Hematopoietic multipotent progenitor cell treated with erythropoietin and hydrocortisone succinate and interleukin-3 and kit ligand, for 4 days (in vitro differentiated cells): ENCODE measurements around the gene BMPR1A.
A peak's percentile ranks its signal among the peaks of the same experiment; 100 is the strongest.
"Not testable (repeated sequence)": the region's sequence is repeated elsewhere in the genome, so short reads cannot be mapped to it uniquely, and the experiment has no call there.

Experiments
- DNase-seq: peaks from one replicate; pipeline ENCODE4 v3.0.0-alpha.2; 2015

Gene BMPR1A

DNA sequence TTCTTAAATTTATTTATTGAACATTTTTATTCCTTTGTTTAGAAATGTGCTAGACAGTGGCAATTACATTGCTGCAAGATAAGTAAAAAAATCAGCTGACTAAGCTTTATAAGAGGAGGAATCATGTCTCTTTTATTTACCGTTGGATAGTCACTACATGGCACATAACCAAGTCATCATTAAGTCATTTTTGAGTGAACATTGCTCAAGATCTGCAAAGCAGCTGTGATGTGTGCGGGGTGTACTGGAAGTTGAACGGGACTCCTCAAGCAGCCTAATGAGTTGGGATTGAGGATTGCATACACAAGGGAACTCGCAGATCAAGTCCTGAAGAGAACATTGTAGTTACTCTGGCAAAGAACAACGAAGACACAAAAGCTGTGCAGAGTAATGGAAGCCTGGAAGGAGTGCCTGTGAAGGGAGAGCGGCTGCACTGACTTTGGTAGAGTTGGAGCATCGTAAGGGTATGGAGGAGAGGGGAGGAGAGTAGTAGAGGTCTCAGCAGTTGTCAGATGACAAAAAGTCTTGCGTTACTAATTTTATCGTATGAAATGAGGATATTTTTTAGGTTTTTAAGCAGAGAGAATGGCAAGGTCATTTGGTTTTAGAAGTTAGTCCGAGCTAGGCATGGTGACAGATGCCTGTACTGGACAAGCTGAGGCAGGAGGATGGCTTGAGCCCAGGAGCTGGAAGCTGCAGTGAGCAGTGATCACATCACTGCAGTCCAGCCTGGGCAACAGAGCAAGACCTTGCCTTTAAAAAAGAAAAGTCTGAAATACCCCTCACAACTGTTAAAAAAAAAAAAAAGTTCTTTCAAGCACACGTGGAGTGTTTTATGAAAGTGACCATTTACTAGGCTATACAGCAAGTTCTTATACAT, 95.1 kb downstream of the BMPR1A start:
- no peak for DNase-seq

GRCh38 chr10:86853582-86853981, 97.2 kb downstream of the BMPR1A start:
- DNase-seq: not testable (repeated sequence)

GRCh38 chr10:86855513-86855912, 99.1 kb downstream of the BMPR1A start:
- DNase-seq: no peak

DNA sequence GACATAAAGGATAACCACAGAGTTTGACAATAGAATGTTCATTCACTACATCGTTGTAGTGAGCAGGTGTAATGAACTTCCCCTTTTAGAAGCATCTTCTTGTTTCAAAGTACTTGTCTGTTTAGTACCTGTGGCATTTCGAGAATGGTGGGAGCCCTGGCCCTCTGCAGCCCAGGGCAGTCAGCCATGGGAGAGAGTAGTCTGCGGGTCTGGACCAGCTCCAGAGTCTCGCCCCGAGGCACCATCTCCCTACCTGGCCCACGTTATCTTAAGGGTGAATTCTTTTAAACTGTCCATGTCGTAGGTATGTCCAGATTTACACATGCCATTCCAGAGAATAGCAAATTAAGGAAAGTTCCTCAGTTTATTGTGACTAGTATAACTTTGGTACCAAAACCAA, 99.7 kb downstream of the BMPR1A start:
- no peak for DNase-seq

DNA sequence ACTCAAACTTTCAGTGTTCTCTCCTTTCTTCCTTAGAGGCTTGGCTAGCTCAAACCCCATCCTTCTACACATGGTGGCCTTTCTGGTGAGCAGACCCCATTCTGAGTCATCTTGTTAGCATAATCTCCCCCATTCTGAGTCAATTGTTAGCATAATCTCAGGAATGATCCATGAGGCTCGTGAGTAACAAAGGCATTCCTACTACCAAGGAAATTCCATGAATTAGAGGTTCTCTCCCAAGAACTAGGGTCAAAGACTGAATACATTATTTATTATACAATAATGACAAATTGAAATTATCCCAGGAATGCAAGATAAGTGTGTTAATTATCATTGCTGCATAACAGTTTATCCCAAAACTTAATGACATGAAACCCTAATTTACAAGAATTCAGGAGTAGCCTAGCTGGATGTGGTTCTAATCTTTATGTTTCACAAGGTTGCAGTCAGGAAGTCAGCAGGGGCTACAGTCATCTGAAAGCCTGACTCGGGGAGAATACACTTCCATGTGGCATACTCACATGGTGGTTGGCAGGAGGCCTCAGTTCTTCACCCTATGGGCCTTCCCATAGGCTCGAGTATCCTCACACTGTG, 100.8 kb downstream of the BMPR1A start:
- DNase-seq: no peak

- no peak for DNase-seq
Measured at GRCh38 chr10:86858011-86858410, 101.6 kb downstream of the BMPR1A start.

GRCh38 chr10:86861351-86861750, 104.9 kb downstream of the BMPR1A start:
- DNase-seq: no peak

DNA sequence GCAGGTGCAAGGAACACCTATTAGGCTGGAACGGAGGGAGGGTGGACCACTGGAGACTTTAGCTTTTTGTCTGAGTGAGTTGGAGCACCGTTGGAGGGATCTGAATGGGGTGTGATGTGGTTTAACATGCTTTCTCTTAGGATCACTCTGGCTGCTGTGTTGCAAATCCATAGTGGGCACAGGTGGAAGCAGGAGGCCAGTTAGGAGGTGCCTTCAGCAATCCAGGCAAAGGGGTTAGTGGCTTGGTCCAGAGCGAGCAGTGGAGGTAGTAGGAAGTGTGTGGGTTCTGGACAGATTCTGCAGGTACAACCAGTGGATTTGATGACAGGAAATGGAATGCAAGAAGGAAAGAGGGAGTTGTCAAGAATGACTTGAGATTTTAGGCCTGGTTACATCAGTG, 106.0 kb downstream of the BMPR1A start:
- no peak for DNase-seq

- no peak for DNase-seq
Measured at GRCh38 chr10:86862786-86863483, 106.5 kb downstream of the BMPR1A start.

GRCh38 chr10:86863484-86863842, 107.0 kb downstream of the BMPR1A start:
- DNase-seq: no peak

DNA sequence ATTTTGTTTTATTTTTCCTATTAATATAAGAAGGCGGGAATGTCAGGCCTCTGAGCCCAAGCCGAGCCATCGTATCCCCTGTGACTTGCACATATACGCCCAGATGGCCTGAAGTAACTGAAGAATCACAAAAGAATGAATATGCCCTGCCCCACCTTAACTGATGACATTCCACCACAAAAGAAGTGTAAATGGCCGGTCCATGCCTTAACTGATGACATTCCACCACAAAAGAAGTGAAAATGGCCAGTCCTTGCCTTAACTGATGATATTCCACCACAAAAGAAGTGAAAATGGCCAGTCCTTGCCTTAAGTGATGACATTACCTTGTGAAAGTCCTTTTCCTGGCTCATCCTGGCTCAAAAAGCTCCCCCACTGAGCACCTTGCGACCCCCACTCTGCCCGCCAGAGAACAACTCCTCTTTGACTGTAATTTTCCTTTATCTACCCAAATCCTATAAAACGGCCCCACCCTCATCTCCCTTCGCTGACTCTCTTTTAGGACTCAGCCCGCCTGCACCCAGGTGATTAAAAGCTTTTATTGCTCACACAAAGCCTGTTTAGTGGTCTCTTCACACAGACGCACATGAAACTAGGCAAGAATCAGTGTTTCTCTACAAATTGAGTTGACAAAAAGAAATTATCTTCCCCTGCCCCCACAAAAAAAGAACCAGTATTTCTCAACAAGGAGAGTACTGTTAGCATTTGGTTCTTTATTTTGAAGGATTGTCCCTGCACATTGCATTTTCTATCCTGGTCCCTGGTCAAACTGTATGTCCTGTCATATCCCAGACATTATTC, 108.8 kb downstream of the BMPR1A start:
- DNase-seq: not testable (repeated sequence)

DNA sequence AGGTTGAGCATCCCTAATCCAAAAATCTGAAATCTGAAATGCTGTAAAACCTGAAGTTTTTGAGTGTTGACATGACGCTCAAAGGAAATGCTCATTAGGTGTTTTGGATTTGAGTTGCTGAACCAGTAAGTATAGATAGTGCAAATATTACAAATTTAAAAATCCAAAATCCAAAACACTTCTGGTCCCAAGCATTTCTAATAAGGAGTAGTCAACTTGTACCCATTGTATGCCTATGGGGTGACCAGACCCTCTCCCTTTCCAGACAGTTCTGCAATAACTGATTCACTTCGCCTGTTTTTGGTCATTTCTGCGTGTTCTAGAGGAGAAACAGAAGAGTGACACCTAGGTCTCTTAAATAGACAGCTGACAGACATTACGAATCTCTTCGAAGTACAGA, 110.7 kb downstream of the BMPR1A start:
- DNase-seq: no peak

- DNase-seq: no peak
Measured at GRCh38 chr10:86868353-86868752, 111.9 kb downstream of the BMPR1A start.

- no peak for DNase-seq
Measured at GRCh38 chr10:86870679-86871078, 114.3 kb downstream of the BMPR1A start.

DNA sequence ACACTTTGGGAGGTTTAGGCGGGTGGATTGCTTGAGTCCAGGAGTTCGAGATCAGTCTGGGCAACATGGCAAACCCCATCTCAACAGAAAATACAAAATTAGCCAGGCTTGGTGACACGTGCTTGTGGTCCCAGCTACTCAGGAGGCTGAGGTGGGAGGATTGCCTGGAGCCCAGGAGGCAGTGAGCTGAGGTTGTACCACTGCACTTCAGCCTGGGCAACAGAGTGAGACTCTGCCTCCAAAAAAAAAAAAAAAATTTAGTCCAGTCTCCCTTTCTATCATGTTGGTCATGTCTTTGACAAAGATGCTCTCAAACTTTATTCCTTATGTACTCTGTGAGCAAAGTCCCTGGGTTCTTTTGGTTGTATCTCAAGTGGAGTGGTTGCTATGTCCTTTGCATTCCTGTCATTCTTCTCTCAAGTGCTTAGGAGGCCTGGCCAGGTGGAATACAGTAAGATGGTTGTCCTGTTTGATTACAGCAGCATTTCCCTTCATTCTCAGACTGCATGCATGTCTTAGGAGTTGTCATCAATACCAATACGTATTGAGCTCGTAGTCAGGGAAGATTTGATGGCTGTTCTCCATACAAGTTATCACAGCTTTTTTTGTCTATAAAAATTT, 115.3 kb downstream of the BMPR1A start:
- no peak for DNase-seq

DNA sequence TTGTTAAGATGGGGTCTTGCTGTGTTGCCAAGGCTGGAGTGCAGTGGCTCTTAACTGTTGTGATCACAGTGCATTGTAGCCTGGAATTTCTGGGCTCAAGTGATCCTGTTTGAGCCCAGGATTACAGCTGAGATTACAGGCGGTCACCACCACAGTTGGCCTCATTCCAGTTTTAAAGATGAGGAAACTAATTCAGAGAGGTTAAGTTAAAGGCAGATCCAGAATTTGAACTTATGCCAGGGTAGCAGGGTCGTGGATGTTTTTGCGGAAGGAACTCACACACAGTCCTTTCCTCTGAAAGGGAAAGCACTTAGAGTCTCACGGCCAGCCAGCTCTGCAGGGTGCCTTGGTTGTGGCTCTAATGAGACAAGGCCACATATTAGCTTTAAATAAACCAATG, 116.3 kb downstream of the BMPR1A start:
- peak; percentile 73 for DNase-seq

GRCh38 chr10:86876748-86877147, 120.3 kb downstream of the BMPR1A start:
- DNase-seq: peak; percentile 68

- DNase-seq: peak; percentile 2
Measured at GRCh38 chr10:86878983-86879713, 122.7 kb downstream of the BMPR1A start.

DNA sequence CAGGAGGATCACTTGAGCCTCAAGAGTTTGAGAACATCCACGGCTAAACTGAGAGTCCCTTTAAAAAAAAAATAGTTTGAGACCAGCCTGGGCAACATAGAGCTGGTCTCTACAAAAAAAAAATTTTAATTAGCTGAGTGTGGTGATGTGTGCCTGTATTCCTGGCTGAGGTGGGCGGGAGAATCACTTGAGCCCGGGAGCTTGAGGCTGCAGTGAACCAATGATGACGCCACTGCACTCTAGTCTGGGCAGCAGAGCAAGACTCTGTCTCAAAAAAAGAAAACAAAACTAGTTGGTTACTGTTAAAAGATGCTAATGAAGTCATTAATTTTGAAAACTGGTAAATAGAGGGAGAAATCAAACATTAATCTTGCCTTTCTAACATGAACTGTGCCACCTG, 124.6 kb downstream of the BMPR1A start:
- no peak for DNase-seq

GRCh38 chr10:86888585-86889381, 132.4 kb downstream of the BMPR1A start:
- peak; percentile 75 for DNase-seq

- DNase-seq: no peak
Measured at GRCh38 chr10:86889997-86890396, 133.6 kb downstream of the BMPR1A start.
